Keratinocyte (primary cell): ENCODE results near the gene REEP3. TPM values are rescaled to one million over a fixed set of nuclear protein-coding genes. Genes with fewer than 3 reads are reported as not detected.
A peak's percentile ranks its signal among the peaks of the same experiment; 100 is the strongest.

Experiments used
- DNase-seq: peaks from one replicate; pipeline ENCODE4 v3.0.0-alpha.2; 2011; ENCODE audit warnings: low read depth, missing footprints, low spot score
- FAIRE-seq: peaks from 2 replicates; lab custom pipeline; 2011; peaks lifted over from hg19 to GRCh38; lab: Jason Lieb, UNC
- H2AFZ ChIP-seq: 2 replicates; pipeline ENCODE4 v1.6.0; 2012; ENCODE audit warnings: low read length, control low read depth, inconsistent platforms; ENCODE audit not compliant: control insufficient read depth
- H3K27ac ChIP-seq: 2 replicates; pipeline ENCODE4 v1.5.1; 2011; ENCODE audit warnings: low read length; ENCODE audit not compliant: control insufficient read depth, insufficient read depth
- H3K27me3 ChIP-seq: 3 replicates; pipeline ENCODE4 v1.6.0; 2011; ENCODE audit warnings: low read length; ENCODE audit not compliant: control insufficient read depth, insufficient read depth; ENCODE audit errors: extremely low read depth
- H3K36me3 ChIP-seq, 2 experiments: 2 replicates in 1 of 2; 3 replicates in 1 of 2; pipeline ENCODE4 v1.5.1; 2011; ENCODE audit warnings: low read length in 2 of 2, mild to moderate bottlenecking in 1 of 2; ENCODE audit not compliant: control insufficient read depth in 2 of 2, insufficient read depth in 2 of 2; ENCODE audit errors: extremely low read depth in 1 of 2
- H3K4me1 ChIP-seq: 3 replicates; pipeline ENCODE4 v1.5.1; 2011; ENCODE audit warnings: low read length; ENCODE audit not compliant: control insufficient read depth, insufficient read depth; ENCODE audit errors: extremely low read depth
- H3K4me2 ChIP-seq: 3 replicates; pipeline ENCODE4 v1.6.0; 2011; ENCODE audit warnings: low read depth, low read length; ENCODE audit not compliant: control insufficient read depth, insufficient read depth; ENCODE audit errors: extremely low read depth
- H3K4me3 ChIP-seq, 3 experiments: fragments of 200-600 bp in 1 of 3; sonication (generic) in 1 of 3; 2 replicates in 2 of 3; 3 replicates in 1 of 3; pipeline ENCODE4 v1.5.1; 2011 to 2016; ENCODE audit warnings: low read length in 3 of 3, mild to moderate bottlenecking in 3 of 3, control low read depth in 2 of 3, inconsistent platforms in 1 of 3, low read depth in 1 of 3, mixed read lengths in 1 of 3, mixed run types in 1 of 3, moderate library complexity in 1 of 3; ENCODE audit not compliant: control insufficient read depth in 2 of 3, insufficient read depth in 2 of 3; ENCODE audit errors: extremely low read depth in 1 of 3
- H3K79me2 ChIP-seq: 2 replicates; pipeline ENCODE4 v1.6.0; 2012; ENCODE audit warnings: low read length; ENCODE audit not compliant: control insufficient read depth, insufficient read depth
- H3K9ac ChIP-seq: 3 replicates; pipeline ENCODE4 v1.6.0; 2011; ENCODE audit warnings: low read length; ENCODE audit not compliant: control insufficient read depth, insufficient read depth; ENCODE audit errors: extremely low read depth
- H3K9me1 ChIP-seq: 3 replicates; pipeline ENCODE4 v1.6.0; 2011; ENCODE audit warnings: low read length; ENCODE audit not compliant: control insufficient read depth, insufficient read depth; ENCODE audit errors: extremely low read depth
- H3K9me3 ChIP-seq: 2 replicates; pipeline ENCODE4 v1.5.1; 2012; ENCODE audit warnings: low read depth, low read length; ENCODE audit not compliant: control insufficient read depth
- H4K20me1 ChIP-seq: 3 replicates; pipeline ENCODE4 v1.6.0; 2011; ENCODE audit warnings: low read length; ENCODE audit not compliant: control insufficient read depth, insufficient read depth; ENCODE audit errors: extremely low read depth
- CTCF ChIP-seq, 3 experiments: IDR thresholded peaks in 1 of 3; conservative IDR thresholded peaks in 1 of 3; optimal IDR thresholded peaks in 1 of 3; 2 replicates in 2 of 3; 3 replicates in 1 of 3; pipeline versions ENCODE3 to v1.5.1; 2011; ENCODE audit warnings: low read length in 3 of 3, mild to moderate bottlenecking in 3 of 3, moderate library complexity in 2 of 3, control low read depth in 1 of 3, inconsistent platforms in 1 of 3; ENCODE audit not compliant: insufficient read depth in 2 of 3; ENCODE audit errors: extremely low read depth in 1 of 3
- EZH2 ChIP-seq: IDR thresholded peaks from one replicate; pipeline ENCODE4 v1.6.1; 2012; ENCODE audit warnings: inconsistent platforms, mild to moderate bottlenecking, low read length, moderate library complexity
- dilution Hi-C: fragments of 300-500 bp; cut with MboI; formaldehyde crosslinking; loops from one replicate; pipeline ENCODE4 v1.7.0; 2020; ENCODE audit warnings: low sequenced_read_pairs; ENCODE audit not compliant: extremely low pct_ligation_motif_present
- polyA plus RNA-seq, 5 experiments: library from polyadenylated mRNA; depleted of rRNA in 3 of 5; stranded (reverse) in 3 of 5; stranded (forward) in 1 of 5; unstranded in 1 of 5; fragments of >200 nt; gene quantifications; 1 replicate in 1 of 5; 2 replicates in 3 of 5; 3 replicates in 1 of 5; pipeline versions ENCODE4 v1.2.1 to v1.2.3, GENCODE V29; 2011 to 2012; ENCODE audit warnings: missing spikeins in 2 of 5, low read depth in 1 of 5, low replicate concordance in 1 of 5

Gene REEP3
- polyA plus RNA-seq, 1 donor (not counting 4 experiments of a cell fraction or from before 2014, with no cell fraction given): 52.8 TPM

DNA sequence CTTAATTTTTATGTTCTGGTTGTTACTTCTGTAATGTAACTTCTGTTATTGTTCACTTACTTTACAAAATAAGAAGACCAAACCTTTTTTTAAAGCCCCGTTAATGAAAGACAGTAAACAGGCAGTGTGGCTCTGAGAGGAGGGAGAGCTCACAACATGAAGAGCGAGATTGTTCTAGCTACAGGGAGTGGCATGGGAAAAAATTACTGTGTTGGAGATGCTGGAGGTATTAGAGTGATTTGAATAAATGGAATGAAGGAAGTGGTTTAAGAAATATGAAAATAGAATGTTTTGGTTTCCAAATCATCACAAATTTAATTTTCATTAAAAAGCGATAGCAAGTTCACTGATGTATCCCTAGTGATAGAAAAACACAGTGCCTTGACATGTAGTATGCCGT lies 31.8 kb downstream of the REEP3 start:
- H3K9me3 ChIP-seq: no peaks in the 10 kb centered on the region
- FAIRE-seq: no peak
- no peak for DNase-seq
- dilution Hi-C loops: no loop called here
- peak overlapping the region; percentile 80 for H3K4me2 ChIP-seq
- TF ChIP-seq EZH2 (no peak), CTCF (optimal IDR thresholded peaks at IDR 0.05 in 1 of 3, IDR thresholded peaks at IDR 0.05 in 1 of 3, conservative IDR thresholded peaks at IDR 0.05 in 1 of 3; ENCODE audit: extremely low read depth in 1 of 3, insufficient read depth in 2 of 3, low read length in 3 of 3) (no peak)
- H3K27ac ChIP-seq: peak overlapping the region; percentile 99
- no peaks in the 10 kb centered on the region for H3K9me1 ChIP-seq
- H3K36me3 ChIP-seq: no peaks in the 10 kb centered on the region
- H2AFZ ChIP-seq: peak overlapping the region; percentile 35
- no peaks in the 10 kb centered on the region for H3K27me3 ChIP-seq
- H3K4me3 ChIP-seq: peak overlapping the region in 2 of 3 experiments; percentile 21 to 33
- H3K9ac ChIP-seq: peak overlapping the region; percentile 75
- peaks cover 43% of the 10 kb centered on the region for H3K79me2 ChIP-seq
- peaks cover 42% of the 10 kb centered on the region for H3K4me1 ChIP-seq
- H4K20me1 ChIP-seq: no peaks in the 10 kb centered on the region

GRCh38 chr10:63553473-63553872 lies 32.3 kb downstream of the REEP3 start:
- Histone ChIP-seq H3K27me3 (no peaks in the 10 kb centered on the region), H3K9me1 (no peaks in the 10 kb centered on the region), H3K9ac (peak overlapping the region; percentile 75), H3K9me3 (no peaks in the 10 kb centered on the region), H3K4me2 (peak overlapping the region; percentile 80), H3K4me1 (peaks cover 42% of the 10 kb centered on the region), H3K4me3 (peak overlapping the region in 2 of 3 experiments; percentile 15 to 22), H2AFZ (no peak overlapping the region), H3K36me3 (no peaks in the 10 kb centered on the region), H4K20me1 (no peaks in the 10 kb centered on the region), H3K27ac (peak overlapping the region; percentile 99), H3K79me2 (peaks cover 47% of the 10 kb centered on the region)
- FAIRE-seq (no peak), DNase-seq (no peak)
- TF ChIP-seq CTCF (optimal IDR thresholded peaks at IDR 0.05 in 1 of 3, IDR thresholded peaks at IDR 0.05 in 1 of 3, conservative IDR thresholded peaks at IDR 0.05 in 1 of 3; ENCODE audit: extremely low read depth in 1 of 3, insufficient read depth in 2 of 3, low read length in 3 of 3) (no peak), EZH2 (no peak)
- dilution Hi-C loops: no loop called here
